ENCODE measurements around the gene LRRC18.

LRRC18 gene

GRCh38 chr10:48910548-48910947, 29.1 kb downstream of the LRRC18 start:
- DNase-seq (ENCODE audit: low read depth in 2 of 2): no peak

- DNase-seq (ENCODE audit: low read depth in 2 of 2): no peak
These were observed 31.9 kb downstream of the LRRC18 start for GRCh38 chr10:48907730-48908129.

GRCh38 chr10:48906841-48907240, 32.8 kb downstream of the LRRC18 start:
- DNase-seq (ENCODE audit: low read depth in 2 of 2): no peak

- no peak for DNase-seq (ENCODE audit: low read depth in 2 of 2)
These were observed 34.3 kb downstream of the LRRC18 start for GRCh38 chr10:48905311-48905710.

- DNase-seq (ENCODE audit: low read depth in 2 of 2): no peak
These were observed 34.8 kb downstream of the LRRC18 start for GRCh38 chr10:48904861-48905260.

- DNase-seq (ENCODE audit: low read depth in 2 of 2): no peak
These were observed 36.5 kb downstream of the LRRC18 start for GRCh38 chr10:48903151-48903550.

GRCh38 chr10:48902096-48902495, 37.5 kb downstream of the LRRC18 start:
- DNase-seq (ENCODE audit: low read depth in 2 of 2): no peak

- DNase-seq (ENCODE audit: low read depth in 2 of 2): no peak
These were observed 38.3 kb downstream of the LRRC18 start for GRCh38 chr10:48901319-48901718.

- DNase-seq (ENCODE audit: low read depth in 2 of 2): no peak
These were observed 39.3 kb downstream of the LRRC18 start for GRCh38 chr10:48900371-48900801.

GRCh38 chr10:48899781-48900180, 39.9 kb downstream of the LRRC18 start:
- no peak for DNase-seq (ENCODE audit: low read depth in 2 of 2)

- DNase-seq (ENCODE audit: low read depth in 2 of 2): no peak
These were observed 41.2 kb downstream of the LRRC18 start for GRCh38 chr10:48898426-48898825.

GRCh38 chr10:48897441-48897790, 42.2 kb downstream of the LRRC18 start:
- DNase-seq (ENCODE audit: low read depth in 2 of 2): no peak

GRCh38 chr10:48896756-48897440, 42.7 kb downstream of the LRRC18 start:
- DNase-seq (ENCODE audit: low read depth in 2 of 2): no peak

GRCh38 chr10:48895803-48896195, 43.8 kb downstream of the LRRC18 start:
- DNase-seq (ENCODE audit: low read depth in 2 of 2): no peak

- DNase-seq (ENCODE audit: low read depth in 2 of 2): no peak
These were observed 44.5 kb downstream of the LRRC18 start for GRCh38 chr10:48894911-48895802.

- no peak for DNase-seq (ENCODE audit: low read depth in 2 of 2)
These were observed 48.5 kb downstream of the LRRC18 start for GRCh38 chr10:48890888-48891850.

GRCh38 chr10:48887982-48888381, 51.7 kb downstream of the LRRC18 start:
- DNase-seq (ENCODE audit: low read depth in 2 of 2): no peak

GRCh38 chr10:48885376-48885775, 54.3 kb downstream of the LRRC18 start:
- no peak for DNase-seq (ENCODE audit: low read depth in 2 of 2)

GRCh38 chr10:48884179-48885045, 55.2 kb downstream of the LRRC18 start:
- no peak for DNase-seq (ENCODE audit: low read depth in 2 of 2)

- DNase-seq (ENCODE audit: low read depth in 2 of 2): no peak
These were observed 55.9 kb downstream of the LRRC18 start for GRCh38 chr10:48883701-48884100.

- no peak for DNase-seq (ENCODE audit: low read depth in 2 of 2)
These were observed 56.8 kb downstream of the LRRC18 start for GRCh38 chr10:48882881-48883280.

All from fibroblast of skin of left biceps (primary cell).